ENCODE data around the gene TYK2.
A peak's percentile ranks its signal among the peaks of the same experiment; 100 is the strongest.
"Not testable (repeated sequence)": the region's sequence is repeated elsewhere in the genome, so short reads cannot be mapped to it uniquely, and the experiment has no call there.

The TYK2 gene

DNA sequence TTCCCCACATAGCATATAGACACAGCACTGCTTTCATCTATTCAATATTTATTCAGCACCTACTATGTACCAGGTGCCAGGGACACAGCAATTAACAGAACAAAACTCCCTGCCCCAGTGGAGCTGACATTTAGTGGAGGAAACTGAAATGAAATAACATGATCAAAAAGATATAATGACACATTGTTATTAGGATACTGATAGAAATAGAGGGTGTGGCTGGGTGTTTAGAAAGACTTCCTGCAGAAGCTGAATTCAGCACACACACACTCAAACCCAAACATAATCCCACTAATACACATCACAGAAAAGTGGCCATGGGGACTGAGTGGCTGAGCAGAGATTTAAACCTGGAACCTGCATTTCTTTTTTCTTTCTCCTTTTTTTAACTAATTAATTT, 26.7 kb upstream of the TYK2 start:
- no peak for DNase-seq (ENCODE audit: low read depth)

DNA sequence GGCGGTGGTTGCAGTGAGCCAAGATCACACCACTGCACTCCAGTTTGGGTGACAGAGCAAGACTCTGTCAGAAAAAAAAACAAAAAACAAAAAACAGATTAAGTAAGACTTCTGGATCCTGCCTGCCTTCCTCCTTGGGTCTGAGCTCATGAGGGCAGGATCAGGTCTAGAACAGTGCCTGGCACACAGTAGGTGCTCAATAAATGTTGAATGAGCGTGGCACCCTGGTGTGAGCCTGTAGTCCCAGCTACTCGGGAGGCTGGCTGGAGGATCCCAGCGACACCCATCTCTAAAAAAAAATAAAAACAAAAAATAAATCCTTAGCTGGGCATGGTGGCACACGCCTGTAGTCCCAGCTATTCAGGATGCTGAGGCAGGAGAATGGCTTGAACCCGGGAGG, 25.8 kb upstream of the TYK2 start:
- no peak for DNase-seq (ENCODE audit: low read depth)

DNA sequence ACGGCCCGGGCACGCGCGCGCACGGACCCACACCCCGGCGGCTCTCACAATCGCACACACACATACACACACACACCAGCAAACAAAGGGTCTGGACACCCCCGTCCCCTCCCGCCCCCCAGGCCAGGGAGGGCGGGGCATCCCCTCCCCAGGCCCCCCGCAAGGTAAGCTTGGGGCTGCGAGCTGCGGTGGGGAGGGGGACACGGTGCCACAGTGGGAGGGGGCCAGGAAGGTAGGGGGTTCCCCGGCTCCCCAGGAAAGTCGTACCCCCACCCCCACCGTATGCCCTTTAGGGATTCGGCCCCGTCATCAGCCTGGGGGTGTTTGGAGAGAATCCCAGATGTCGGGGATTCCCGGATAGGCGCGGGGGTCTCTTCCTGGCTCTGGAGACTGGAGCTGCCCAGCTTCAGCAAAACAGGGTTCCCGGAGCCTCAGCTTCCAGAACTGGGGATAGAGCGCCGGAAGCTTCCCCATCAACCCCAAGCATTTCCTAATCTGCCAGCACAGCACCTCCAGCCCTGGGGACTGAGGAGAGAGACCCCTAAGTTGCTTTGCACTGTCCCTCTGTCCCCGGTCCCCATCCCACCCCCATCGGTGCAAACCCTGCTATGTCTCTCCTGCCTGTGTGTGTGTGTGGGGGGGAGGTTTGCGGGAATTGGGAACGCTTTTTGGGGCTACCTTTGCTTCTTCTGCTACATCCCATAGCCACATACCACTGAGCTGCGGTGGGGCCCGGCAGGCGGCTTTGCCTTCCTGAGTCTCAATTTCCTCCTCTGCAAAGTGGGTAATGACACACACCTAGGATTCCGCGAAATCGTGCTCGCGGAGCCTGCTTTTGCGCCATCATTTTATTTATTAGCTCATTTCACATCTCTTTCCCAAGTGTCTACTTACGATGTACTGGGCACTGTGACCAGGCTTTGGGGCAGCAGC, 24.8 kb upstream of the TYK2 start:
- DNase-seq (ENCODE audit: low read depth) = no peak

DNA sequence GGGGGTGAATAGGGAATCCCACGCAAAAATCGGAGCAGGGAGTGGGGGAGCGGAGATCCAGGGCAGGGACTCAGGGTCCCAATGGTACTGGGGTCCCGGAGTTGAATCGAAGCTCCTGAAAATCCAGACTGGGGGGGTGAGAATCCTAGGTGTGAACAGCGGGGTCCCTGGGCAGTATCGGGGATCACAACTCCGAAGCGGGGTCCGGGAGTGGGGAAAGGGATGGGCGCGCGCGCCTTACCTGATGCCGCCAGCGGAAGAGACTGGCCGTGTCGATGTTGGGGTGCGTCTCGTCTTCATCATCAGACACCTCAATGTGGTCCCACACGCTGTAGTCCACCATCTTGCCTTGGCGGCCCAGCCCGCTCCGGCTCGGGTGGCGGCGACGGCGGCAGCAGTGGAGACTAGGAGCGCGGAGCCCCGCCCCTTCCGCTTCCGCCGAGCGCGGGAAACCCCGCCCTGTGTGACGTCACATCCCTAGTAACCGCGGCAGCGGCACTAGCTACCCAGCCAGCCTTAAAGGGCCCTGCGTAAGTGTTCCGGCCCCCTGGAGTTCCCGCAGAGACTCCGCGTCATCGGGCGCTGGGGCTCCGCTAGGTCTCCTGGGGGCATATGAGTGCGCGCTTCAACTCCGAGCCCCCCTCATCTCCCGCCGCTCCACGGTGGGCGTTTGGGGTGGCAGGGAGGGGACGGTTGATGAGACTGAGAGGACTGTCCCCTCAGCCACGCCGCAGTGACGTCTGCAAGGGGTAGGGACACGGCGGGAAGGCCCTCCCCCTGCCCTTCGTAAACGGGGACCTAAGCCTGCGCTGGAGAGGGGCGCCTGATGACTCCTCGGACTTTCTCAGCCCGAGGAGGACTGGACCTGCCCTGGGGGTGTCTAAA, 23.0 kb upstream of the TYK2 start, which contains the start of gene CDC37:
Gene CDC37, minus strand, starts transcription at position 406 of the 885 bp plus-strand sequence. Its CDS starts 63 bp downstream, at position 343.
- DNase-seq (ENCODE audit: low read depth) = peak; percentile 93

DNA sequence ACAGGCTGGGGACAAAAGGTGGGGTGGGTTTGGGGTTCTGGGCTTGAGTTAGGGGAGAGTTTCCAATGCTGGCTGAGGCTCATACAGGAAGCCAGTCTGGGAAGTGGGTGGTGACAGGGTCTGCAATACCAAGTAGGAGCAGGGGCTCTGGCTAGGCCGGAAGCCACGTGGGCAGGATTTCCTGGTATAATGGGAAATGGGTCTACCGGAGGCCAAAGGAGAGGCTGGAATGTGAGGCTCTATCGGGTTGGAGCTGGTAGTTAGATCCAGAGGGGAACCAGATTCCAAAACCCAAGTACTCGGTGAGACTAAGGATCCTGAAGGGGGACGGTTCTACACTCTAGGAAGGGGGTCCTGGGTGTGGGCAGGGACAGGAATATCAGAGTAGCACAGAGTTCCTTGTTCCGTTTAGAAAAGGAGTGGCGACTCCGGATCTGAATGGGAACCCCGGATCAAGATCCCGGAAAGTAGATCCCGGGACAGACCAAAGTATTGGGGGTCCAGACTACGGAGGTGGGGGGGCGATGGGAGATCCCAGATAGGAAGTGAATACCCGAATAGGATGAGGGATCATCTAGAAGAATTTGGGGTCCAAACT, 22.2 kb upstream of the TYK2 start:
- peak; percentile 37 for DNase-seq (ENCODE audit: low read depth)

DNA sequence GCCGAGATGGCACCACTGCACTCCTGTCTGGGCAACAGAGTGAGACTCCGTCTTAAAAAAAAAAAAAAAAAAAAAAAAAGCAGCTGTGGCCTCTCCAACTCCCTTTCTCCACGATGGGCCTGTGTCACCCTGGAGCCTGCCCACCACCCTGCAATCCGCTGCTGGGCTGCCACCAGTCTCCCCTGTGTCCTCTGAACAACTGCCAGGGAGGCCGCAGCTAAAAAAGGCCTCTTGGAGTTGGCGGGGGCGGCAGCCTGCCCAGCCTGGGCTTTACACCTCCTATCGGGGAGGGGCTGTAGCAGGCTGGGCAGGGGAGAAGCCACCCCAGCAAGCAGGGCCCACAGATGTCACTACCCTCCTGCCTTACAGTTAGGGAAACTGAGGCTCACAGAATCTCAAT, 19.5 kb upstream of the TYK2 start:
- DNase-seq (ENCODE audit: low read depth) = no peak

DNA sequence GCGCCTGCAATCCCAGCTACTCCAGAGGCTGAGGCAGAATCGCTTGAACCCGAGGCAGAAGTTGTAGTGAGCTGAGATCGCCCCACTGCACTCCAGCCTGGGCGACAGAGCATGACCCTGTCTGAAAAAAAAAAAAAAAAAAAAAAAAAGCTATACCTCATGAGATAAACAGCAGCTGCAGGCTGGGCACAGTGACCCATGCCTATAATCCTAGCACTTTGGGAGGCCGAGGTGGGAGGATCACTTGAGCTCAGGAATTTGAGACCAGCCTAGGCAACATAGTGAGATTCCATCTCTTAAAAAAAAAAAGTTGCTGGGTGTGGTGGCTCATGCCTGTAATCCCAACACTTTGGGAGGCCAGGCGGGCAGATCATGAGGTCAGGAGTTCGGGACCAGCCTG, 19.0 kb upstream of the TYK2 start:
- not testable (repeated sequence) for DNase-seq (ENCODE audit: low read depth)

DNA sequence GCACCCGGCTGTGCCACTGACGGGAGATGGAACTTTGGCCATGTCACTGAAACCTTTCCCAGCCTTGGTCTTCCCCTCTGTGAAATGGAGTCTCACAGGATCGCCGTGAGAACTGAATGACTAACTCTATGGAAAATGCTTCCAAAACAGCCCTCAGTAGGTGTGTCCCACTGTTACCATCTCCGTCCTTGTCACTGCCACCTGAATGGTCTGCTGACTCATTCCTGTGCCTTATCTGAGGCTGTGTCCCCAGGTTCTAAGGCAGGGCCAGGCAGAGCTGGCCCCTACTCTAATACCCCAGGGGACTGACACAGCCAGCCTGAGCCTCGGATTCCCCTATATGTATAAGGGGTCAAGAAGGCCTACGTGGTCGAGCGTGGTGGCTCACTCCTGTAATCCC, 18.4 kb upstream of the TYK2 start:
- no peak for DNase-seq (ENCODE audit: low read depth)

DNA sequence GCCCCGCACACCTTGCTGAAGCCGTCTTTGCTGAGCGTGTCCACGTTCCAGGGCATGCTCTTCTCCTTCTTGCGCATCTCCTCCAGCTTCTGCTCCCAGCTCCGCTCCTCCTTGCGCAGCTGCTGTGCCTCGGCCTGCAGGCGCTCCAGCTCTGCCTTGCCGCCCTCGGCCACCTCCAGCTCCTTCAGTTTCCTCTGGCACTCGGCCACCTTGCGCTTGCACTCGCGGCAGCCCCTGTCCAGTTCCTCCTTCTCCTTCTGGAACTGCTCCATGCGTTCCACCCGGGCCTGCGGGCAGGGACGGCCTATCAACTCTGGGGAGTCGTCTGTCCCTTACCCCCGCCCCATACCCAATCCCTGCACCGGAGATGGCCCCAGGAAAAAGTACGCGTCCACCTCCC, 15.5 kb upstream of the TYK2 start:
- DNase-seq (ENCODE audit: low read depth) = no peak

DNA sequence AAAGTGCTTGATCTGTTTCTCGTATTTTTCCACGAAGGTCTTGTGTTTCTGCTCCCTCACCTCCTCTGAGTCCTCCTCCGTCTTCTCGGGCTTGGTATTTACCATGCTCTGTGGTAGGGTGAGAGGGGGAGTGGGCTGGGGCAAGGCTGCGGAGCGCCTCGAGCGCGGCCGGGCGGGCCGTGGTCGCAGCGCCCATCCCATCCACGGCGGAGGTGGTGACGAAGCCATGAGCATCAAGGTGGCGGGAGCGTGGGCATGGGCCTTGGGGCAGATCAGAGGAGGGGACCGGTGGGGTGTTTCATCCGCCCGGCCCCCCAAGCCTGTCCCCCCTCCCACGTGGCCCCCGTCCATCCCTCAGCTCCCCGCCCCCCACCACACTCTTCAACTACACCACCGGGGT, 15.1 kb upstream of the TYK2 start:
- no peak for DNase-seq (ENCODE audit: low read depth)

DNA sequence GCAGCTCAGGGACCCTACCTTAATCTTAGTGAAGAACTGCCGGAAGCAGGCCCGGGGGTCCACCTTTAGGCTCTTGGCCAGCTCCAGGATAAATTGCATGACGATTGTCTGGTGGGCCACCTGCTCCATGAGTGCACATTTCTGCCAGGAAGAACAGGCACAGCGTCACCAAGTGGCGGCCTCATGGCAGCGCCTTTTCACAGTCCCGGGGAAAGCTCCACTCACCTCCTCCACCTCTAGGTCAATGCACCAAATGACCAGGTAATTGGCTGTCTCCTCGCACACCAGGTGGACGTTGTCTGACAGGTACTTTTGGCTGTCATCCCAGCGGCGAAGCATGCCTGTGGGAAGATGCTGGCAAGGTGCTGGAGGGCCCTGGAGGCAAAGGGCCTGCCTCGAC, 14.6 kb upstream of the TYK2 start:
- no peak for DNase-seq (ENCODE audit: low read depth)

DNA sequence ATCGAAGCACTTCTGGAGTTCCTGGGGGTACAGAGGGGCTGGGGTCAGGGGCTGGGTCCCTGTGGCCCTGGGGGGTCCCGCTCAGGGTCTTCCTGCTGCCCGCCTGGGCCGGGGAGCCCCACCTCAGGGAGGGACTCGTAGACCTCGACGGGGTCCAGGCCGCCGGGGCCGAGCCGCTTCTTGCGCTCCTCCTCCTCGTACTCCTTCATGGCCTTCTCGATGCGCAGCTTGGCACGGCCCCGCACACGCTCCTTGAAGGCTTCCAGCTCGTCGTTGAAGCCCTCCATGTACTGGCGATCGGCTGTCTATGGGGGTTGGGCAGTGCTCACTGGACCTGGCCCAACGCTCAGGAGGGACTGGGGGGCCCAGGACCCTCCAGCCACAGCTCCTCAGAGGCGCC, 12.8 kb upstream of the TYK2 start:
- no peak for DNase-seq (ENCODE audit: low read depth)

DNA sequence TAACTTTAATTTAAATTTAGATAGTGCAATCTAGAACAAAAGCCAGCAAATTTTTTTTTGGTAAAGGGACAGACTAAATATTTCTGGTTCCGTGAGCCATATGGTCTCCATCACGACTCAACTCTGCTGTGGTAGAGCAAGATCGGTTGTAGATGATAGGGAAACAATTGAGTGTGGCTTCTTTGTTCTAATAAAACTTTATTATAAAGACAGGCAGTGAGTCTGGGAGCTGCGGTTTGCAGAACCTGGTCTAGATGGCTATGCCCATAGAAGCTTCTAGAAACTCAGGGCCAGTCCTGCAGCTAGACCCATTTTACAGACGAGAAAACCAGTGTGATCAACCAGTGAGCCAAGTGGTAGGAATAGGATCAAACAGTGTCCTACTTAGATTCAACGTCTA, 11.7 kb upstream of the TYK2 start:
- DNase-seq (ENCODE audit: low read depth) = no peak

DNA sequence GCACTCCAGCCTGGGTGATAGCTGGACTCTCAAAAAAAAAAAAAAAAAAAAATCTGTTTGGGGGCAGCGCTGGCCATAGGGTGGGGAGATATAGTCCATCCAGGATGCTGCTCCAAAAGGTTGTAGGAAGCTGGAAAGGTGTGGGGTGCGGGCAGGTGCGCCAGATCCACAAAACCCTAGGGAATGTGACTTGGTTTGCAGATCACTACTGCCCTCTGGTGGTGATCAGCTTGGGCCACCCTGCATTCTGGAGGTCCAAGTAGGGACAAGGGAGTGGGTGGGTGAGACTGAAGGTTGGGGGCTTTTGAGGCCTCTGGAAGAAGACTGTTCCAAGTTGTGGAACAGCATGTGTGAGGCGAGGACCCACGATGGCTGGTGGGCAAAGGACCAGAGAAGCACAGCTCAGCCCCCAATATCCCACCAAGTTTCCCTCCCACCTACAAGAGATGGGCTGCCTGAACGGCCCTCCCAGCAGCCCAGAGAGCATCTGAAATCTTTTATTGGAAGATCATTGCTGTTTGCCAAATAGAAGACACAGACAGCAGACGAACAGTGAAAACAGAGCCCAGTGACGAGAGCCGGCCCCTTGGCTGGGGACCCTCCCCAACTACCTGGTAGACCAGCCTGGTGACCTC, 10.4 kb upstream of the TYK2 start:
- peak; percentile 64 for DNase-seq (ENCODE audit: low read depth)

DNA sequence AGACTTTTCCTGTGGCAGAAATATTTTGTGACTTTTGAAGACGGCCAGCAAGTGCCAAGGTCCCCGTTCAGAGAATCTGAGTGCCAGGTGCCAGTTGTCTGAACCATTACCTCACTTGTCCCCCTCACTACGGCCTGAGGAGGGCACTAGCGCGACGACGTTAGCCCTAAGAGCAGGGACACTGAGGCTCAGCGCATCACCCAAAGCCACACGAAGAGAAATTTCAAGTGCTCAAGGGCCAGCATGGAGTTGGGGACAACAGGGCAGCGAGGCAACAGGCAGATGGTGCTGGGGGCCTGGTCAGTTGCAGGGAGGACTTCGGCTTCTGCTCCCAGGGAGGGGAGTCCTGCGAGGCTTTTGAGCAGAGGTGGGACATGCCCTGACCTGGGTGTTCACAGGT, 9.5 kb upstream of the TYK2 start:
- DNase-seq (ENCODE audit: low read depth) = no peak

DNA sequence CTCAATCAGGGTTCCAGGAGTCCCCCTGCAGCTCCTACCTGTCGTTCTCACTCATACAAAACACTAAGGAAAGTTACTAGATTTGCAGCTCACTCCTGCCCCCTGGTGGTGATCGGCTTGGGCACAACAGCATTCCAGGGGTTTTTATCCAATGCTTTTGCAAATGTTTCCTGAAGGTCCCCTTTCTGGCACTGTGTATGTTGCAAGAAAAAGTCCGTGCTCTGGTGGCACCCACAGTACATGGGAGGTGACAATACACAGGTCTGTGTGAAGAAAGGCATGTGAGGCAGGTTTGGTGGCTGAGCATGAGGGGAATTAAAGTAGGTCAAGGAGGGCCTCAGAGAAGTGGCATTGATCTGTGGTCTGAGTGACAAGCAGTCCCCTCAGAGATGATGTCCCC, 8.6 kb upstream of the TYK2 start:
- DNase-seq (ENCODE audit: low read depth) = peak; percentile 67

DNA sequence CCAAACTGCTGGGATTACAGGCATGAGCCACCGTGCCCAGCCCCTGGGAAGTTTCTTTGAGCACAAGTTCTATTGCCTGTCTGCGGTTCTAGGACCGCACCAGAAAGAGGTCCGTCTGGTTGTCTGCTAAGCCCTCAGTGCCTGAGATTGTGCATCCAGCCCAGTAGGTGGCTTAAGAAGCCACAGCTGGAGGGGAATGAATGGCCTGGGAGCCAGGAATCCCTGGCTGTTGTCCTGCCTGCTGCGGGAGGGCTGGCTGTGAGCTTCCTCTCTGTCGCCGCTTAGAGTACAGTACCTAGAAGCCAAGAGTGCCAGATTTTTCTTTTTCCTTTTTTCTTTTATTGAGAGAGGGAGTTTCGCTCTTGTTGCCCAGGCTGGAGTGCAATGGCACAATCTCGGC, 4.2 kb upstream of the TYK2 start:
- no peak for DNase-seq (ENCODE audit: low read depth)

DNA sequence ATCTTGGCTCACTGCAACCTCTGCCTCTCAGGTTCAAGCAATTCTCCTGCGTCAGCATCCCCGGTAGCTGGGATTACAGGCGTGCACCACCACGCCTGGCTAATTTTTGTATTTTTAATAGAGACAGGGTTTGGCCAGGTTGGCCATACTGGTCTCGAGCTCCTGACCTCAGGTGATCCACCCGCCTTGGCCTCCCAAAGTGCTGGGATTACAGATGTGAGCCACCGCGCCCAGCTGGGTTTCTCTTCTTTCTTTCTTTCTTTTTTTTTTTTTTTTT, 2.8 kb upstream of the TYK2 start:
- not testable (repeated sequence) for DNase-seq (ENCODE audit: low read depth)

DNA sequence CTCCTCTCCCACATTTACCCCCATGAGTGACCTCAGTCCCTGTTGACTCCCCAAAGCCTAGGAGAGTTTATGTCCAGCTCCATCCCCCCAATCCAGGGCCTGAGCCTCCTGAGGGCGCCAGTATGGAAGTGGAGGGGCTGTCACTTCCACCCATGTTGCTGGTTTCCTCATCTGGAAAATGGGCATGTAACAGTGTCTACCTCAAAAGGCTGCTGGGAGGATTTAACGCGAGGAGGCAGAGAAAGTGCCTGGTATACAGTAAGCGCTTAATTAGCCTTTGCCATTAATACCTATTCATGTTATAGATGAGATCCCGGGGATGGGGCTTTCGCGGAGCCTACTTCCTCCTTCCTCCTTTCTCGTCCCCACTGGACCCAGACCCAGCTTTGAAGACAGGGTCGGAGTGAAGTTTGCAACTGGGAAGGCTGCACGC, 476 bp downstream of the TYK2 start:
- no peak for DNase-seq (ENCODE audit: low read depth)

DNA sequence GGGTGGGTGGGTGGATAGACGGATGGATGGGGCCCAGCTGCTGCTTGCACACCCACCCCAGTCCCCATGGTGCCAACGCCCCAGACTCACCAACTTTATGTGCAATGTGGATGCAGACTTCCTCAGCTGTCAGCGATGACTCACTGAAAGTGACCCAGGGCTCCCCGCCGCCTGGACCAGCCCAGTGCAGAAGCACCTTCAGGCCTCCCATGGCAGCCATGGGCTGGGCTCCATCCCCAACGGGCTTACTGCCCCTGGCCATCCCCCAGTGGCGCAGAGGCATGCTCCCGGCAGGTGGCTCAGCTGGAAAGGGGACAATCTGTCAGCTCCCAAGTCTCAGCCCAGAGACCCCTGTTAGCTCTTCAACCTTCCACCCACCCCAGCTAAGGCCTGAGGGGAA, 2.2 kb downstream of the TYK2 start:
- DNase-seq (ENCODE audit: low read depth) = no peak

DNA sequence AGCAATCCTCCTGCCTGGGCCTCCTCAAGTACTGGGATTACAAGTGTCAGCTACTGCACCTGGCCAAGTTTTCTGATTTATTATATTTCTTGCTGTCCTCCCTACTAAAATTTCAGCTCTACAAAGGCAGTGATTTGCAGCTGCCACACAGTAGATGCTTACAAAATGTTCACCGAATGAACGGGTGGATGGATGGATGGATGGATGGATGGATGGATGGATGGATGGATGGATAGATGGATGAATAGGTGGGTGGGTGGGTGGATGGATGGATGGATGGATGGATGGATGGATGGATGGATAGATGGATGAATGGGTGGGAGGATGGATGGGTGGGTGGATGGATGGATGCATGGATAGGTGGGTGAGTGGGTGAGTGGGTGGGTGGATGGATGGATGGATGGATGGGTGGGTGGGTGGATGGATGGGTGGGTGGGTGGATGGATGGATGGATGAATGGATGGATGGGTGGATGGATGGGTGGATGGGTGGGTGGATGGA, 3.2 kb downstream of the TYK2 start:
- DNase-seq (ENCODE audit: low read depth) = not testable (repeated sequence)

DNA sequence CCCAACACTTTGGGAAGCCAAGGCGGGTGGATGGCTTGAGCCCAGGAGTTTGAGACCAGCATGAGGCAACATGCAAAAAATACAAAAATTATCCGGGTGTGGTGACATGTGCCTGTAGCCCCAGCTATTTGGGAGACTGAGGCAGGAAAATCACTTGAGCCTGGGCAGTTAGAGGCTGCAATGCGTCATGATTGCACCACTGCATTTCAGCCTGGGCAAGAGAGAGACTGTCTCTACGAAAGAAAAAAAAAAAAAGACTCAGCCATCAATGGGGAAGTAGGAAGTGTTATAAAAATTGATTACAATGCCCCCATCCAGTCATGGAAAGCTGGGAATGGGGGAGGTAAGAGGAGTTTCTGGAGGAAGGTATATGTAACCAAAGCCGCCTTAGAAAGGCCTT, 5.4 kb downstream of the TYK2 start:
- no peak for DNase-seq (ENCODE audit: low read depth)

Data from amniotic epithelial cell (primary cell).